Spinal cord (tissue), 10 donors: Measurements from ENCODE around the gene AFMID. TPM values are rescaled to one million over a fixed set of nuclear protein-coding genes. Genes with fewer than 3 reads are reported as not detected.
A peak's percentile ranks its signal among the peaks of the same experiment; 100 is the strongest.

Source experiments
- DNase-seq, 6 donors: peaks; one replicate each; pipeline versions ENCODE4 v3.0.0 to v3.0.0-alpha.2; 2013 to 2015; ENCODE audit warnings: low spot score in 6 of 6, low read depth in 4 of 6
- H3K27ac ChIP-seq: one replicate; pipeline ENCODE4 v1.5.1; 2013; ENCODE audit warnings: low read depth, low read length, control low read depth
- H3K27me3 ChIP-seq: one replicate; pipeline ENCODE4 v1.6.1; 2013; ENCODE audit warnings: low read length; ENCODE audit not compliant: control insufficient read depth, insufficient read depth
- H3K36me3 ChIP-seq: one replicate; pipeline ENCODE4 v1.6.1; 2013; ENCODE audit warnings: low read length; ENCODE audit not compliant: control insufficient read depth, insufficient read depth
- H3K4me1 ChIP-seq: one replicate; pipeline ENCODE4 v1.6.1; 2013; ENCODE audit warnings: low read length; ENCODE audit not compliant: control insufficient read depth, insufficient read depth
- H3K4me3 ChIP-seq: one replicate; pipeline ENCODE4 v1.5.1; 2013; ENCODE audit warnings: low read depth, low read length, control low read depth
- H3K9me3 ChIP-seq: one replicate; pipeline ENCODE4 v1.6.1; 2013; ENCODE audit warnings: low read length; ENCODE audit not compliant: control insufficient read depth, insufficient read depth
- WGBS: methylation state at CpG from one replicate; pipeline ENCODE4 v1.1.5; 2013; ENCODE audit warnings: missing lambda C conversion rate; ENCODE audit not compliant: insufficient coverage; 5-methylcytosine and 5-hydroxymethylcytosine counted together
- polyA plus RNA-seq, 2 donors: library from polyadenylated mRNA; unstranded; fragments of 120-200 nt; gene quantifications; one replicate each; pipeline ENCODE4 v1.2.1, GENCODE V29; 2013; ENCODE audit not compliant: insufficient read length in 2 of 2
- total RNA-seq, 2 donors: library from RNA; depleted of rRNA in 1 of 2; stranded (reverse); fragments of 120-200 nt in 1 of 2; fragments of >200 nt in 1 of 2; gene quantifications; one replicate each; pipeline versions ENCODE4 v1.2.3 to v1.2.4, GENCODE V29; 2013 to 2014
- donor health status: healthy.

AFMID gene
- total and polyA plus RNA-seq, 4 donors: 19.9 to 33.3 (median 29.6) TPM

- Histone ChIP-seq H3K4me1 (peaks cover 54% of the 10 kb centered on the region), H3K4me3 (no peak overlapping the region), H3K27ac (peak overlapping the region; percentile 82), H3K9me3 (no peaks in the 10 kb centered on the region), H3K36me3 (no peaks in the 10 kb centered on the region), H3K27me3 (peaks cover 2% of the 10 kb centered on the region)
- DNase-seq: no peak
- whole genome bisulfite sequencing: 86% methylated on average over 17 of the region's 21 CpGs
These were observed 43.7 kb upstream of the AFMID start for GRCh38 chr17:78143214-78144146.

GRCh38 chr17:78144147-78144719, 42.9 kb upstream of the AFMID start:
- DNase-seq: peak; percentile 27 to 91 (median 53)

GRCh38 chr17:78144736-78145641, 42.2 kb upstream of the AFMID start:
- no peak overlapping the region for H3K4me3 ChIP-seq
- H3K9me3 ChIP-seq: no peaks in the 10 kb centered on the region
- peak in 1 of 6 donors; percentile 66 for DNase-seq
- WGBS: 62% methylated on average over 18 of the region's 18 CpGs
- peak overlapping the region; percentile 82 for H3K27ac ChIP-seq
- peaks cover 2% of the 10 kb centered on the region for H3K27me3 ChIP-seq
- H3K4me1 ChIP-seq: peaks cover 54% of the 10 kb centered on the region
- no peaks in the 10 kb centered on the region for H3K36me3 ChIP-seq

More at GRCh38 chr17:78144147-78144719, 42.9 kb upstream of the AFMID start:
- Histone ChIP-seq H3K36me3 (no peaks in the 10 kb centered on the region), H3K9me3 (no peaks in the 10 kb centered on the region), H3K4me3 (no peak overlapping the region), H3K4me1 (peaks cover 54% of the 10 kb centered on the region), H3K27me3 (peaks cover 2% of the 10 kb centered on the region), H3K27ac (peak overlapping the region; percentile 82)
- 75% methylated on average over 9 of the region's 11 CpGs for WGBS

- Histone ChIP-seq H3K9me3 (no peaks in the 10 kb centered on the region), H3K36me3 (no peaks in the 10 kb centered on the region), H3K4me1 (peaks cover 45% of the 10 kb centered on the region), H3K27ac (no peak overlapping the region), H3K27me3 (peaks cover 1% of the 10 kb centered on the region), H3K4me3 (no peak overlapping the region)
- no peak for DNase-seq
- WGBS: no CpG with 5 or more reads among the region's 7 CpGs
These were observed 40.7 kb upstream of the AFMID start for GRCh38 chr17:78146471-78146869.

- H3K27ac ChIP-seq: no peak overlapping the region
- no peak overlapping the region for H3K4me3 ChIP-seq
- H3K27me3 ChIP-seq: no peaks in the 10 kb centered on the region
- 82% methylated on average over 4 of the region's 6 CpGs for WGBS
- H3K36me3 ChIP-seq: no peaks in the 10 kb centered on the region
- no peak for DNase-seq
- peaks cover 41% of the 10 kb centered on the region for H3K4me1 ChIP-seq
- H3K9me3 ChIP-seq: no peaks in the 10 kb centered on the region
These were observed 40.3 kb upstream of the AFMID start for GRCh38 chr17:78146881-78147280.

GRCh38 chr17:78147315-78147998, 39.7 kb upstream of the AFMID start:
- Histone ChIP-seq H3K36me3 (no peaks in the 10 kb centered on the region), H3K4me1 (peaks cover 35% of the 10 kb centered on the region), H3K27ac (no peak overlapping the region), H3K4me3 (no peak overlapping the region), H3K9me3 (no peaks in the 10 kb centered on the region), H3K27me3 (no peaks in the 10 kb centered on the region)
- DNase-seq: no peak
- WGBS: 53% methylated on average over 4 of the region's 8 CpGs

GRCh38 chr17:78148286-78149016, 38.7 kb upstream of the AFMID start:
- 84% methylated on average over 14 of the region's 14 CpGs for WGBS
- H3K4me3 ChIP-seq: no peak overlapping the region
- no peak overlapping the region for H3K27ac ChIP-seq
- DNase-seq: no peak
- H3K9me3 ChIP-seq: no peaks in the 10 kb centered on the region
- no peaks in the 10 kb centered on the region for H3K27me3 ChIP-seq
- peaks cover 32% of the 10 kb centered on the region for H3K4me1 ChIP-seq
- H3K36me3 ChIP-seq: no peaks in the 10 kb centered on the region

GRCh38 chr17:78151514-78152008, 35.6 kb upstream of the AFMID start:
- no peak overlapping the region for H3K27ac ChIP-seq
- H3K9me3 ChIP-seq: no peaks in the 10 kb centered on the region
- no peaks in the 10 kb centered on the region for H3K27me3 ChIP-seq
- H3K4me1 ChIP-seq: peaks cover 2% of the 10 kb centered on the region
- WGBS: 82% methylated on average over 6 of the region's 7 CpGs
- no peaks in the 10 kb centered on the region for H3K36me3 ChIP-seq
- DNase-seq: no peak
- no peak overlapping the region for H3K4me3 ChIP-seq
